Stomach (tissue), 9 donors: ENCODE results near the gene PLPP1. TPM values are rescaled to one million over a fixed set of nuclear protein-coding genes. Genes with fewer than 3 reads are reported as not detected.

Source experiments
- DNase-seq, 2 donors: peaks; one replicate each; pipeline versions ENCODE4 v3.0.0 to v3.0.0-alpha.2; 2013 to 2019
- H3K27ac ChIP-seq, 5 donors: fragments of 200-600 bp in 4 of 5; sonication (generic) in 4 of 5; one replicate each; pipeline ENCODE4 v1.5.1; 2013 to 2019; ENCODE audit warnings: mild to moderate bottlenecking in 1 of 5, moderate library complexity in 1 of 5
- H3K27me3 ChIP-seq, 3 donors: fragments of 200-600 bp; sonication (generic); one replicate each; pipeline ENCODE4 v1.5.1; 2017 to 2019; ENCODE audit warnings: mixed run types in 1 of 3
- H3K36me3 ChIP-seq, 4 donors: fragments of 200-600 bp; sonication (generic); 1 replicate in 3 of 4; 2 replicates in 1 of 4; pipeline ENCODE4 v1.5.1; 2016 to 2019
- H3K4me1 ChIP-seq, 4 donors: fragments of 200-600 bp; sonication (generic); one replicate each; pipeline ENCODE4 v1.5.1; 2016 to 2019
- H3K4me3 ChIP-seq, 4 donors: fragments of 200-600 bp; sonication (generic) in 3 of 4; one replicate each; pipeline ENCODE4 v1.5.1; 2016 to 2019; ENCODE audit warnings: mild to moderate bottlenecking in 1 of 4
- H3K9me3 ChIP-seq, 4 donors: fragments of 200-600 bp; sonication (generic); one replicate each; pipeline ENCODE4 v1.5.1; 2016 to 2019
- EP300 ChIP-seq: sonication (generic); formaldehyde crosslinking; IDR thresholded peaks from one replicate; pipeline ENCODE4 v1.6.1; 2017; ENCODE audit warnings: antibody characterized with exemption
- POLR2A ChIP-seq, 4 donors: fragments of 450-650 bp; IDR thresholded peaks; one replicate each; pipeline ENCODE4 v1.6.1; 2016; ENCODE audit warnings: antibody characterized with exemption in 4 of 4, control low read depth in 2 of 4, mild to moderate bottlenecking in 1 of 4, moderate library complexity in 1 of 4
- POLR2AphosphoS5 ChIP-seq, 3 donors: sonication (generic); formaldehyde crosslinking; IDR thresholded peaks; one replicate each; pipeline ENCODE4 v1.6.1; 2016; ENCODE audit warnings: antibody characterized with exemption in 3 of 3
- WGBS, 5 donors: extraction: QIAGEN DNeasy Blood & Tissue Kit in 3 of 5; methylation state at CpG; one replicate each; pipeline versions ENCODE4 v1.1.5 to v1.1.7; 2013 to 2018; 5-methylcytosine and 5-hydroxymethylcytosine counted together
- intact Hi-C: fragments of 100-400 bp; cut with DNase I; formaldehyde crosslinking; loops from one replicate; pipeline ENCODE4 v1.15.1; 2023; ENCODE audit warnings: low total_unique reads
- polyA plus RNA-seq, 3 donors: library from polyadenylated mRNA; stranded (reverse); fragments of 200-250 nt; gene quantifications; one replicate each; pipeline ENCODE4 v1.2.3, GENCODE V29; 2013
- total RNA-seq, 5 donors: library from RNA; depleted of rRNA; stranded (reverse); fragments of >200 nt; gene quantifications; one replicate each; pipeline versions ENCODE4 v1.1.0 to v1.2.3, GENCODE V29; 2014 to 2016
- TF ChIP-seq, protein P1 (sequence below), 7 experiments: fragments of 450-650 bp in 4 of 7; fragments of 200-600 bp in 3 of 7; sonication (generic) in 3 of 7; IDR thresholded peaks; one replicate each; pipeline ENCODE4 v1.5.1; 2016 to 2019; ENCODE audit warnings: antibody characterized with exemption in 7 of 7, control low read depth in 2 of 7, mild to moderate bottlenecking in 1 of 7
- donor health status: healthy with polysubstance abuse.
- donor health status: Bipolar disorder and iron deficiency.
- donor health status: healthy.

Gene PLPP1
- total and polyA plus RNA-seq, 8 donors: 29.5 to 592 (median 79.8) TPM

DNA sequence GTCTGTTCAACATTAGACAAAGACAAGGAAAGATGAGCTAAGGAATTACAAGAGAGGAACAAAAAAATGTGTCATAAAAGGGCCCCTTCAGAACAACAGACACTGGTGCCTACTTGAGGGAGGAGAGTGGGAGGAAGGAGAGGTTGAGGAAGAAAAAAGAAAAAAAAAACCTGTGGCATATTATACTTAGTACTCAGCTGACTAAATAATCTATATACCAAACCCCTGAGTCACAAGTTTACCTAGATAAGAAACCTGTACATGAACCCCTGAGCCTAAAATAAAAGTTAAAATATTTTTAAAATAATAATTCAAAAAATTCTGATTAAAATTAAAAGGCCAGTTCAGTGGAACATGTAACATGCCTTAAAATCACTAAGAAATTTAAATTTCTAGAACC, 119.7 kb downstream of the PLPP1 start:
- peaks cover 2 to 51% (median 32%) of the 10 kb centered on the region in 4 donors for H3K4me1 ChIP-seq
- intact Hi-C loops: no loop called here

DNA sequence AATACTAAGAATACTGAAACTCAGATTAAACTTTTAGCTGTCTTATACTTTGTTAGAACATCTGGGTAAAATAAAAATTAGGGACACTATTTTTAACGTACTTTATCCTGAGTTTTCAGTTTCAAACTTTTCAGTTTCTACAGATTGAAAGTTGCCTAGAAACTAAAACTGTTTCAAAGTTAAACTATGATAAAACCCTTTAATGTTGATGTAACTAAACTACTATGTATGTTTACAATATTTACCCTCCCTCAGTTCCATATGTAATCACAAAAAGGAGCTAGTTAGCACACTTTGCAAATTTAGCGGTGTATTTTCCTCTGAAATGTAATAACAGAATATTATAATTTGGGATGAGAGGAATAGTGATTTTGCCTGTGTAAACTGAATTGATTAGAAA, 121.1 kb downstream of the PLPP1 start:
- 70 to 84% (median 78%) methylated on average over 2 of the region's 2 CpGs for WGBS, 5 donors
- no peak for TF ChIP-seq POLR2AphosphoS5 (IDR thresholded peaks at IDR 0.05)

More for the DNA sequence above, 119.7 kb downstream of the PLPP1 start:
- Histone ChIP-seq H3K4me3 (no peak overlapping the region), H3K27me3 (no peaks in the 10 kb centered on the region), H3K9me3 (no peaks in the 10 kb centered on the region), H3K36me3 (peaks cover 3 to 40% (median 25%) of the 10 kb centered on the region in 4 donors), H3K27ac (no peak overlapping the region)
- TF ChIP-seq EP300 (no peak), POLR2A (IDR thresholded peaks at IDR 0.05) (no peak), POLR2AphosphoS5 (IDR thresholded peaks at IDR 0.05) (no peak)
- TF ChIP-seq, protein P1, sequence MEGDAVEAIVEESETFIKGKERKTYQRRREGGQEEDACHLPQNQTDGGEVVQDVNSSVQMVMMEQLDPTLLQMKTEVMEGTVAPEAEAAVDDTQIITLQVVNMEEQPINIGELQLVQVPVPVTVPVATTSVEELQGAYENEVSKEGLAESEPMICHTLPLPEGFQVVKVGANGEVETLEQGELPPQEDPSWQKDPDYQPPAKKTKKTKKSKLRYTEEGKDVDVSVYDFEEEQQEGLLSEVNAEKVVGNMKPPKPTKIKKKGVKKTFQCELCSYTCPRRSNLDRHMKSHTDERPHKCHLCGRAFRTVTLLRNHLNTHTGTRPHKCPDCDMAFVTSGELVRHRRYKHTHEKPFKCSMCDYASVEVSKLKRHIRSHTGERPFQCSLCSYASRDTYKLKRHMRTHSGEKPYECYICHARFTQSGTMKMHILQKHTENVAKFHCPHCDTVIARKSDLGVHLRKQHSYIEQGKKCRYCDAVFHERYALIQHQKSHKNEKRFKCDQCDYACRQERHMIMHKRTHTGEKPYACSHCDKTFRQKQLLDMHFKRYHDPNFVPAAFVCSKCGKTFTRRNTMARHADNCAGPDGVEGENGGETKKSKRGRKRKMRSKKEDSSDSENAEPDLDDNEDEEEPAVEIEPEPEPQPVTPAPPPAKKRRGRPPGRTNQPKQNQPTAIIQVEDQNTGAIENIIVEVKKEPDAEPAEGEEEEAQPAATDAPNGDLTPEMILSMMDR (IDR thresholded peaks at IDR 0.05): no peak
- no peak for DNase-seq

DNA sequence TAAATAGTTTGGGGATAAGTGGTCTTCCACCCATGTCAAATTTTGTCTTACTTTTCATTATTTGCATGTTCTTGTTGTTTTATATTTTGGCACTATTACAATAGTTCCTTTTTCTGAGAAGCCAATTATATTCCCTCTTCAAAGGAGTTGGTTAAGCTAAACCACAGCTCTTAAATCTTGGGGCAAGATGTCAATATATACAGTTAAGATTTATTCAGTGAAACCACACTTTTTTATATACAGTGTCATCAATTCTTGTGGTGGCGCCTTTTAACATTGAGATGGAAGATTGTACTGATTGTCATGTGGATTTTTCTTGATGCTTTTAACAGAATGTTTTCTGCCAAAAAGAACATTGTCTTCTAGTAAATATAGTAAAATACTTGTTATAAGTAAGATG, 122.9 kb downstream of the PLPP1 start:
- H3K4me1 ChIP-seq: peaks cover 0 to 36% (median 22%) of the 10 kb centered on the region in 4 donors
- no peak overlapping the region for H3K27ac ChIP-seq
- 82 to 100% (median 94%) methylated on average over 1 of the region's 1 CpG for WGBS, 5 donors
- intact Hi-C loops: no loop called here
- no peaks in the 10 kb centered on the region for H3K27me3 ChIP-seq
- H3K9me3 ChIP-seq: no peaks in the 10 kb centered on the region
- DNase-seq: no peak
- H3K36me3 ChIP-seq: peaks cover 0 to 36% (median 27%) of the 10 kb centered on the region in 4 donors
- no peak overlapping the region for H3K4me3 ChIP-seq
- TF ChIP-seq POLR2AphosphoS5 (IDR thresholded peaks at IDR 0.05) (no peak), POLR2A (IDR thresholded peaks at IDR 0.05) (no peak), EP300 (no peak)
- TF ChIP-seq, protein P1 (IDR thresholded peaks at IDR 0.05): no peak

More for the DNA sequence above, 121.1 kb downstream of the PLPP1 start:
- peaks cover 0 to 36% (median 23%) of the 10 kb centered on the region in 4 donors for H3K4me1 ChIP-seq
- H3K36me3 ChIP-seq: peaks cover 2 to 36% (median 24%) of the 10 kb centered on the region in 4 donors
- intact Hi-C loops: no loop called here
- H3K27ac ChIP-seq: no peak overlapping the region
- no peak overlapping the region for H3K4me3 ChIP-seq
- no peaks in the 10 kb centered on the region for H3K27me3 ChIP-seq
- H3K9me3 ChIP-seq: no peaks in the 10 kb centered on the region
- no peak for DNase-seq

DNA sequence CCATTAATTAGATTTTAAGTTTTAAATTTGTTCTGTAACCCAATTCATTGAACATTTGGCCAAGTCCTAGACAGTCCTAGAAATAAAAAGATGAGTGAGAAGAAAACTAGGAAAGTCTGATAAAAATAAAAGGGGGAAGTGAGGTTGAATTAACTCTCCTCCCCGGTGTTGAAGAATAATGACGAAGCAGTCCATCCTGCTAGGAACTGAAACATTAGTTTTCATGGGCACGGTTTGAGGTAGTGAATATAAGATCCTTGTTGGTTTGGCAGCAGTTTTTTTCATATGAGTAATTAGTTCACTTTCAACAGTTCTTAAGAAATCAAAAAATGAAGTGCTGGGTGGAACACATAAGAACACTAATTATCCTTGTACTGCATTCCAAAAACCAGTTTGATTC, 123.9 kb downstream of the PLPP1 start:
- TF ChIP-seq, protein P1 (IDR thresholded peaks at IDR 0.05): no peak
- TF ChIP-seq POLR2AphosphoS5 (IDR thresholded peaks at IDR 0.05) (no peak), POLR2A (IDR thresholded peaks at IDR 0.05) (no peak), EP300 (no peak)
- Histone ChIP-seq H3K27ac (no peak overlapping the region), H3K4me1 (peaks cover 0 to 28% (median 14%) of the 10 kb centered on the region in 4 donors), H3K27me3 (no peaks in the 10 kb centered on the region), H3K9me3 (no peaks in the 10 kb centered on the region), H3K36me3 (peaks cover 0 to 40% (median 36%) of the 10 kb centered on the region in 4 donors), H3K4me3 (no peak overlapping the region)
- intact Hi-C loops: no loop called here
- WGBS, 5 donors: 78 to 91% (median 80%) methylated on average over 3 of the region's 3 CpGs
- DNase-seq: no peak

DNA sequence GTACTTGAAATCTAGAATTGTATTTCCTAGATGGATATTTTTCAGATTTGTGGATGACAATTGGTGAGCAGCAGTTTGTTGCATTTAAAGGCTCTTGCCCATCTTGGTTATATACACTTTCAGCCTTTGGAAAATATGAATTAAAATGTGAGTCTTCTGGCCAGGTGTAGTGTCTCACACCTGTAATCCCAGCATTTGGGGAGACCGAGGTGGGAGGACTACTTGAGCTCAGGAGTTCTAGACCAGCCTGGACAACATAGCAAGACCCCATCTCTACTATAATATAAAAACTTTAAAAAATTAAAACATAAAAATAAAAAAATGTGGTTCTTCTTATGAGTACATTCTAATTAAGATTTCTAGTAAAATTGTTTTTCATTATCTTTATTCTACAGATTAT, 125.0 kb downstream of the PLPP1 start:
- TF ChIP-seq EP300 (no peak), POLR2AphosphoS5 (IDR thresholded peaks at IDR 0.05) (no peak), POLR2A (IDR thresholded peaks at IDR 0.05) (no peak)
- TF ChIP-seq, protein P1 (IDR thresholded peaks at IDR 0.05): no peak
- DNase-seq: no peak
- no peaks in the 10 kb centered on the region for H3K27me3 ChIP-seq
- no peak overlapping the region for H3K4me3 ChIP-seq
- H3K9me3 ChIP-seq: no peaks in the 10 kb centered on the region
- peaks cover 0 to 25% (median 6%) of the 10 kb centered on the region in 4 donors for H3K4me1 ChIP-seq
- WGBS, 5 donors: 85 to 100% (median 96%) methylated on average over 1 of the region's 1 CpG
- H3K27ac ChIP-seq: no peak overlapping the region
- intact Hi-C loops: loop anchor here (5.0 kb wide), 1 partner anchor 283 kb away; no protein-coding TSS in a partner anchor
- peaks cover 0 to 50% (median 43%) of the 10 kb centered on the region in 4 donors for H3K36me3 ChIP-seq
